22Rv1 (cell line): Measurements from ENCODE around the gene ACOT2.
"Not testable (repeated sequence)": the region's sequence is repeated elsewhere in the genome, so short reads cannot be mapped to it uniquely, and the experiment has no call there.

Experiments
- H3K27ac ChIP-seq: fragments of 450-650 bp; 2 replicates; pipeline ENCODE4 v1.5.1; 2017
- ZFX ChIP-seq: fragments of 450-650 bp; IDR thresholded peaks from 2 replicates; pipeline ENCODE4 v1.6.1; 2017; ENCODE audit warnings: antibody characterized with exemption, borderline replicate concordance
- TF ChIP-seq, protein P1 (sequence below): fragments of 450-650 bp; IDR thresholded peaks from 2 replicates; pipeline ENCODE4 v1.5.1; 2017; ENCODE audit warnings: mild to moderate bottlenecking

The ACOT2 gene

DNA sequence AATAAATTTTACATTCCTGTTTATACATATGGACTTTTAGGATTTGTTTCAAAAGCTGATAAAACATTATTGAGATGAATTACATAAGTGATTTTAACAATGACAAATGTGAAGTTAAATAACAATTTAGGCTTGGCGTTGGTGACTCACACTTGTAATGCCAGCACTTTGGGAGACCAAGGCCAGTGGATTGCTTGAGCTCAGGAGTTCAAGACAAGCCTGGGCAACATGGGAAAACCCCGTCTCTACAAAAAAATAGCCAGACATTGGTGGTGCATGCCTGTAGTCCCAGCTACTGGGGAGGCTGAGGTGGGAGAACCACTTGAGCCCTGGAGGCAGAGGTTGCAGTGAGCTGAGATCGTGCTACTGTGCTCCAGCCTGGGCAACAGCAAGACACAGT lies 7.4 kb downstream of the ACOT2 start:
- no peak overlapping the region for H3K27ac ChIP-seq
- TF ChIP-seq, protein P1, sequence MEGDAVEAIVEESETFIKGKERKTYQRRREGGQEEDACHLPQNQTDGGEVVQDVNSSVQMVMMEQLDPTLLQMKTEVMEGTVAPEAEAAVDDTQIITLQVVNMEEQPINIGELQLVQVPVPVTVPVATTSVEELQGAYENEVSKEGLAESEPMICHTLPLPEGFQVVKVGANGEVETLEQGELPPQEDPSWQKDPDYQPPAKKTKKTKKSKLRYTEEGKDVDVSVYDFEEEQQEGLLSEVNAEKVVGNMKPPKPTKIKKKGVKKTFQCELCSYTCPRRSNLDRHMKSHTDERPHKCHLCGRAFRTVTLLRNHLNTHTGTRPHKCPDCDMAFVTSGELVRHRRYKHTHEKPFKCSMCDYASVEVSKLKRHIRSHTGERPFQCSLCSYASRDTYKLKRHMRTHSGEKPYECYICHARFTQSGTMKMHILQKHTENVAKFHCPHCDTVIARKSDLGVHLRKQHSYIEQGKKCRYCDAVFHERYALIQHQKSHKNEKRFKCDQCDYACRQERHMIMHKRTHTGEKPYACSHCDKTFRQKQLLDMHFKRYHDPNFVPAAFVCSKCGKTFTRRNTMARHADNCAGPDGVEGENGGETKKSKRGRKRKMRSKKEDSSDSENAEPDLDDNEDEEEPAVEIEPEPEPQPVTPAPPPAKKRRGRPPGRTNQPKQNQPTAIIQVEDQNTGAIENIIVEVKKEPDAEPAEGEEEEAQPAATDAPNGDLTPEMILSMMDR: no peak
- TF ChIP-seq ZFX: no peak

DNA sequence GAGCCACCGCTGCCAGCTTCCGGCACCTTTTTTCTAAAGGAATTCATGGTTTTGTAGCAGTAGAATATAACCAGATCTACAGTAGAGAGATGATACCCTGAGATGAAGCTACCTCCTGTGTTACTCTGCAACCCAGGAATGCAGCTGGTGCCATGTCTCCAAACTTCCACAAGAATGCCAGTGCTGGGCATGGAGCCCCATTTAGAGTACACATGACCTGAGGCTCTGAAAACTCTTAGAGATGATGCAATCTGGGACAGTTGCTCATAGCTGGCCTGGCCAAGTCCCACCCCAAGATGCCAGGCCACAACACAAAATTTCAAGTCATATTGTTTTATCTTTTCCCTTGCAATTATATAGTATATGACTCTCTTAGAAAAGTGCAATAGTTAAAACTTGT lies 8.2 kb downstream of the ACOT2 start:
- not testable (repeated sequence) for H3K27ac ChIP-seq

DNA sequence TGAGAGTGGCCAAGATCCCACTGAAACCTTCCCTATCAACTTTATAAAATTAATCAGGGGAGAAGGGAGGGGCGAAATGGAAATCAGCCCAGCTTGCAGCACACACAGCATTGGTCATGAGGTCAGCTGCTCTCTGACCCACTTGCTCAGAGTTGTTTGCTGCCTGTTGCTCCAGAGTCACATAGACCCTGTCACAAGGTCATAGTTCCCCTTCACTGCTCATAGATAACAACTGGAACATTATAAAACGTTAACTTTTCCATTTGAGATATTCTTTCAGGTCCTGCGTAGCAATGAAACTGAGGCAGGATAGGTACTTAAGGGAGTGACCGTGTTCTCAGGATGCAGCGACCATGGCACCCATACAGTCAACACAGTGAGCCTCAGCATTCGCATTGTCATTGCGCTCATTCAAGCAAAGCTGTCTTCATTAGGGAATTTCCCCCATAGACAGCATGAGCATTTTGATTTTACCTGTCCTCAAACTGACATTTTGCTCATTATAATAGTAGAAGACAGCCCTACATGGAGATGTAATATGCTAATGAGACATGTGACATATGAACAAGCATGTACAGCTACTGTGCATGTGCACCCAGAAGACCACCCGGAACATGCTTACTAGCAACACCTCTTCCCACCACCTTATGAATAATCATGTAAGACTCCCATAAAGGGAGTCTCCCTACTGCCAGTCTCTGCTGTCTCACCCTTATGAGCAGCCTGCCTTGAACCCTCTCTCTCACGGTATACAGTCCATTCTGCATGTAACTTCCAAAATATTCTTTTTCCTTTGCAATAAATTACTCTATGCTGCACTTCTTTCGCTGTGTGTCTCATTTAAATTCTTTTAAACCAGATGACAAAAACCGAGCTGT lies 13.3 kb downstream of the ACOT2 start:
- not testable (repeated sequence) for H3K27ac ChIP-seq

DNA sequence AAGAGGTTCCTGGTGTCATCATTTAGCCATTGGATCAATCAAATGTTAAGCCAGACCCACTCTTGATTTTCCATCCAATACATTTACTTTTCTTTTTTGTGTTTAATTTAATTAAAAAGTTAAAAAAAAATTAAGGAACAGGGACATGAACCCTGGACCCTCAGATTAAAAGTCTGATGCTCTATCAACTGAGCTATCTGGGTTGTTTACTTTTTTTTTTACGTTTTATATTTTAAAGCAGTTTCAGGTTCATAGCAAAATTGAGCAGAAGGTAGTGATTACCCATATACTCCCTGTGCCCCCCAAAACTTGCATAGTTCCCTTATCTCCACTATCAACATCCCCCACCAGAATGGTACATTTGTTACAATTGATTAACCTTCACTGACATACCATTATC lies 19.7 kb downstream of the ACOT2 start:
- TF ChIP-seq, protein P1: no peak
- no peak for TF ChIP-seq ZFX
- no peak overlapping the region for H3K27ac ChIP-seq

DNA sequence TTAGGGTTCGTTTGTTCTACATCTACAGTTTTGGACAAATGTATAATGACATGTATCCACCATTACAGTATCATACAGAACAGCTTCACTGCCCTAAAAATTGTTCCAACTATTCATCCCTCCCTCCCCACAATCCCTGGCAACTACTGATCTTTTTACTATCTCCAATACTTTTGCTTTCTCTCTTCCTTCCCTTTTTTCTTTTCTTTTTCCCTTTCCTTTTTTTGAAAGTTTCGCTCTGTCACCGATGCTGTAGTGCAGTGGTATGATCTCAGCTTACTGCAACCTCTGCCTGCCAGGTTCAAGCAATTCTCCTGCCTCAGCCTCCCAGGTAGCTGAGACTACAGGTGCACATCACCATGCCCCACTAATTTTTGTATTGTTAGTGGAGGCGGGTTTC lies 20.1 kb downstream of the ACOT2 start:
- no peak for TF ChIP-seq ZFX
- TF ChIP-seq, protein P1: no peak
- no peak overlapping the region for H3K27ac ChIP-seq

DNA sequence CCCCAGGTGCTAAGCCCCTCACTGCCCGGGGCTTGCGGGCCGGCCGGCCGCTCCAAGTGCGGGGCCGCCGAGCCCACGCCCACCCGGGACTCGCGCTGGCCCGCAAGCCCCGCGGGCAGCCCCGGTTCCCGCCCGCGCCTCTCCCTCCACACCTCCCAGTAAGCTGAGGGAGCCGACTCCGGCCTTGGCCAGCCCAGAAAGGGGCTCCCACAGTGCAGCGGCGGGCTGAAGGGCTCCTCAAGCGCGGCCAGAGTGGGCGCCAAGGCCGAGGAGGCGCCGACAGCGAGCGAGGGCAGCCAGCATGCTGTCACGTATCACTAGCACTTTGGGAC lies 21.6 kb downstream of the ACOT2 start:
- H3K27ac ChIP-seq: not testable (repeated sequence)

DNA sequence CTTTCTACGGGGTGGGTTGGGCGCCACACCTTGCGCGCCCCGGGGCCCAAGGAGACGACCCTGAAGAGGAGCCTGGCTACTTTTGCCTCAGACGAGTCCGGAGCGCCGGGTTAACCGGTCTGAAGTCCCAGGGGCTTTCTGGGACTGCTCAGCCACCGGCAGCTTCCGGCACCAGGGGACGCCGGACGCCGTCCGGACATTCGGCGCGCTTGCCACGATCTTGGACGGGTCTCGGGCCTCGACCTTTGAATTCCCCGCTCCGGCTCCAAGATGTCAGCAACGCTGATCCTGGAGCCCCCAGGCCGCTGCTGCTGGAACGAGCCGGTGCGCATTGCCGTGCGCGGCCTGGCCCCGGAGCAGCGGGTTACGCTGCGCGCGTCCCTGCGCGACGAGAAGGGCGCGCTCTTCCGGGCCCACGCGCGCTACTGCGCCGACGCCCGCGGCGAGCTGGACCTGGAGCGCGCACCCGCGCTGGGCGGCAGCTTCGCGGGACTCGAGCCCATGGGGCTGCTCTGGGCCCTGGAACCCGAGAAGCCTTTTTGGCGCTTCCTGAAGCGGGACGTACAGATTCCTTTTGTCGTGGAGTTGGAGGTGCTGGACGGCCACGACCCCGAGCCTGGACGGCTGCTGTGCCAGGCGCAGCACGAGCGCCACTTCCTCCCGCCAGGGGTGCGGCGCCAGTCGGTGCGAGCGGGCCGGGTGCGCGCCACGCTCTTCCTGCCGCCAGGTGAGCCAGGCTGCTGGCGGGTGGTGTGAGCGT lies 22.9 kb downstream of the ACOT2 start, which contains the start of gene ACOT4:
ACOT4 (plus strand) TSS at position 184 of the 760 bp plus-strand sequence; CDS start at position 271, 87 bp downstream.
- H3K27ac ChIP-seq: 0 out of 2 replicates have a peak within 1 kb of the TSS, but pooled peaks have one; percentile 18
- no peak for TF ChIP-seq ZFX

DNA sequence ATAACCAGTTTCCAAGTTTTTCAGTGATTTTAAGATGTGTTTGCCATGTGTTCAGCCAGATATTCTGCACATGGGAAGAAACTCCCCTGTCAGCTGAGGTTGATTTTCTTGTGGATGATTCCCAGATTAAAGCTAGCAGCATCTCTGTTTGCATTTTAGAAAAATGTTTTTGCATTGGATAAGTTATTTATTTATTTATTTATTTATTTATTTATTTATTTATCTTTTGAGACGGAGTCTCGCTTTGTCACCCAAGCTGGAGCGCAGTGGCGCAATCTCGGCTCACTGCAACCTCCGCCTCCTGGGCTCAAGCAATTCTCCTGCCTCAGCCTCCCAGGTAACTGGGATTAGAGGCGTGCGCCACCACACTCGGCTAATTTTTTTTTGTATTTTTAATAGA lies 25.5 kb downstream of the ACOT2 start:
- TF ChIP-seq, protein P1: no peak
- TF ChIP-seq ZFX: no peak

DNA sequence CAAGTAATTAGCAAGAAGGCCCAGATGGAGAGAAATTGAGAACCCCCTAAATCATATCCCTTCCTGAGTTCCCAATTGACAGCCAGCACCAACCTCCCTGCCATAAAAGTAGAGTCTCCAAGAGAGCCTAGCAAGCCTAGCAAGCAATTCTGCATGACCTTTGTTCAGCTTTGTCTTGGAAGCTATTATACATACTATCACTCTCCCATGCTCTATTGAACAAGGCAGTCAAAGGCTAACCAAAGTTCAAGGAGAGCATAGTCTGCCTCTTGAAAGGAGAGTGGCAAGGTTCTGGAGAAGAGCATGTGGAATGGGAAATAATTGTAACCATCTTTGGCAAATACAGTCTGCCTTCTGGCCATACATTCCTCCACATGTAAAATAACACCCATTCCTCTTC lies 30.5 kb downstream of the ACOT2 start:
- TF ChIP-seq, protein P1: no peak
- no peak for TF ChIP-seq ZFX

More for the DNA sequence above, 25.5 kb downstream of the ACOT2 start:
- H3K27ac ChIP-seq: no peak overlapping the region

More for the DNA sequence above, 30.5 kb downstream of the ACOT2 start:
- no peak overlapping the region for H3K27ac ChIP-seq
